ENCODE measurements around the gene PLA2R1.

The PLA2R1 gene

DNA sequence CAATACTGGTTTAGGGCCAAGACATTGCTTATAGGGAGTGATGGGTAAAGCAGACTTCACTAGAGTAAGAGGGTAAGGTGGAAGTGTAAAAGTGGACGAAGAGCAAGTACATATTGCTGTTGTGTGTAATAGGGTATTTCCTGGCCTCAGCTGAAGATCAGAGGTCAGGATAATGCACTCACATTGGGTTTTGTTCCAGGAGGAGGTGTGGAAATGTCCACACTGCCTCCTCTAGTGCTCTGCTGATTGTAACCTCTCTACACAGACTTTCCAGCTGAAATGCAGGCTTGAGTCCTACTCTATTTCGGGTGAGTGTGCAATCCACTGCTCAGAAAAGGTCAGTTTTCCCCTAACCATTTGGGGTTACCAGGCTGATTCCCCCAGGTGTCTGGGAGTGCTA lies 41.7 kb upstream of the PLA2R1 start:
- CTCF ChIA-PET = interaction anchor here (0.6 to 0.7 kb wide), 2 partner anchors 329 to 1744 kb away, joined by 4 to 6 read pairs; no protein-coding TSS in a partner anchor
- POLR2A ChIA-PET (ENCODE audit: low non-redundant PET) = no interaction called here
- no peak for DNase-seq (ENCODE audit: low spot score)
- no peak overlapping the region for H3K27ac ChIP-seq
- no peak for TF ChIP-seq CTCF (conservative IDR thresholded peaks at IDR 0.05; ENCODE audit: low read depth)

GRCh38 chr2:160097326-160097725 lies 34.9 kb upstream of the PLA2R1 start:
- DNase-seq (ENCODE audit: low spot score) = no peak
- no peak overlapping the region for H3K27ac ChIP-seq
- ChIA-PET POLR2A (ENCODE audit: low non-redundant PET) (no interaction called here), CTCF (interaction anchor here (0.6 kb wide), 1 partner anchor 1154 kb away, joined by 4 read pairs; no protein-coding TSS in a partner anchor)
- no peak for TF ChIP-seq CTCF (conservative IDR thresholded peaks at IDR 0.05; ENCODE audit: low read depth)

GRCh38 chr2:160096409-160096808 lies 34.0 kb upstream of the PLA2R1 start:
- no peak for TF ChIP-seq CTCF (conservative IDR thresholded peaks at IDR 0.05; ENCODE audit: low read depth)
- H3K27ac ChIP-seq = no peak overlapping the region
- DNase-seq (ENCODE audit: low spot score) = no peak
- ChIA-PET POLR2A (ENCODE audit: low non-redundant PET) (no interaction called here), CTCF (no interaction called here)

DNA sequence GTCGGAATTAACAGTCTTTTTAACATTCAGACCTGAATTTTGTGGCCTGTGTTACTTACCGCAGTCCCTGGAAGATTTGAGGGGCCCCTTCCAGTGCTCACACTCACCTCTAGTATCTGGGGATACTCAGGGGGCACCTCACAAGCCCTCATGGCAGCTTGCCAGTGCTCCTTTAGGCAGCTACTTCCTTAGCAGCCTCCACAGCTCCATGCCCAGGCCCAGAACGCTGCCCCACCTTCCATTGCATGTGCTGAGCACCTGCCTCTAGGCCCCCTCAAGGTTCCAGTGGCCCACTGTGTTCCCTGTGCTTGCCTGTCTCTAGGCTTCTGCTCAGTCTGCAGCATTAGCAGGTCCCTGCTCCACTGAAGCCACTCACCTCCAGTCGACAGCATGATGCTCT lies 30.0 kb upstream of the PLA2R1 start:
- no peak for TF ChIP-seq CTCF (conservative IDR thresholded peaks at IDR 0.05; ENCODE audit: low read depth)
- H3K27ac ChIP-seq = peak overlapping the region; percentile 99
- ChIA-PET CTCF (no interaction called here), POLR2A (ENCODE audit: low non-redundant PET) (no interaction called here)
- DNase-seq (ENCODE audit: low spot score) = no peak

DNA sequence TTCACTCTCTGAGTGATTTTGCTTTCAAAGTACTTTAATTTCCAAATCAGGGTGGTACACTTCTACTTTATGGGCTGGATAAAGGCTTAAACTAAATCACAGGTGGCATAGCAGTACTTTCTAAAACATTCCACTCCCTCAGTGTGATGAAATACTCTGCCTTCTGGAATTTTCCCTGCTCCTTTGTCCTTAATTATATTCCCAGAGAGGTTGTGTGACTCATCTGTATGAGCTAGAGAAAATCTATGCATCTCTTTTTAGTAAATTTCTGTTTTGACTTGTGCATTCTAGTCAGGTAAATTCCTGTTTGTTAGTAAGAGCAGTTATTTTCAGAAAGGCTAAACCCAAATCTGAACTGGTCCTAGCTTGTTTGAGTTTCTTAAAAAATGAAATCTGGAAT lies 29.0 kb upstream of the PLA2R1 start:
- DNase-seq (ENCODE audit: low spot score) = peak; percentile 92

DNA sequence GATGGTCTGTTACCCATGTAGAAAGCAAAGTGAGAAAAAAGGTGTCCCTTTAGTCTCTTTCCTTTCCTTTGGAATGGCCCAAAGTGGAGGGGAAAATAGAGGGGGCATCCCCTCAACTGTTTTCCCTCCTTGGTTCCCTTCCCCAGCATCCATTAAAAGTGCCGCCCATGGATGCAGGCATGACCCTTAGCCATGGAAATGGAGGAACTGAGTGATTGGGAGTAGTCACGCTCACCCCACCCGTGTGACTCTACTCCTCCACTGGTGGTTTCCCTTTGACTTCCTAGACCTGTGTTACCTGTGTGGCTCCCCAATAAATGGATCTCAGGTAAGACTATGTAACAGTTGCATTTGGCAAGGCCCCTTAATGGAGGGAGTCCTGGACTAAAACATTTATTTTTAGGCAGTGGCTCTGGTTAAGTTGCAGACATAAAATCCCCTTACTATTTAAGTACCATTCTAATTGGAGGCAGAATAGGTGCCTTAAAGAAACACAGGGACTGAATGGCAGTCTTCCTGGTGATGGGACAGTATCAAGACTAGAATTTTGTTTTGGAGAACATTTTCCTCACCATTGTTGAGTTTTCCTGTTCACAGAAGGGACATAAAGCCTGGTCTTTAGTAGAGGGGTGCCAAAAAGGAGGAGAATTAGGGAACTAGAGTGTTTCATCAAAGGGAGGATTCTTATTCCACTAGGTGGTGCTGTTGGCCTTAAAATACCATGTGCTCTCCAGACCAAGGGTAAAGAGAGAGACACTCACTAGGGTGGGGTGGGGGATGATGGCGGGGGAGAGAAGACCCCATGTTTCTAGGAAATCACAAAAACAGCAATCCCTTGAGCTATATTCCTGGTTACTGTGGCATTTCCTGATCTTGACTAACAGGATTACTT lies 25.7 kb upstream of the PLA2R1 start:
- no peak for TF ChIP-seq CTCF (conservative IDR thresholded peaks at IDR 0.05; ENCODE audit: low read depth)
- ChIA-PET CTCF (no interaction called here), POLR2A (ENCODE audit: low non-redundant PET) (no interaction called here)
- DNase-seq (ENCODE audit: low spot score) = no peak
- no peak overlapping the region for H3K27ac ChIP-seq

More for the DNA sequence above, 29.0 kb upstream of the PLA2R1 start:
- POLR2A ChIA-PET (ENCODE audit: low non-redundant PET) = no interaction called here
- CTCF ChIA-PET = interaction anchor here (0.6 to 2.0 kb wide), 3 partner anchors 19 to 161 kb away, joined by 4 to 13 read pairs (median 5); no protein-coding TSS in a partner anchor
- TF ChIP-seq CTCF (conservative IDR thresholded peaks at IDR 0.05; ENCODE audit: low read depth) = no peak
- H3K27ac ChIP-seq = peak overlapping the region; percentile 99

Data from RWPE1 (cell line).